Endothelial cell of hepatic sinusoid (primary cell): Measurements from ENCODE around the gene SHANK2.
"Not testable (repeated sequence)": the region's sequence is repeated elsewhere in the genome, so short reads cannot be mapped to it uniquely, and the experiment has no call there.

Experiments used
- in situ Hi-C: cut with HindIII; loops from 2 replicates; pipeline ENCODE4 v1.10.0; 2017; ENCODE audit warnings: low sequenced_read_pairs

SHANK2 gene

DNA sequence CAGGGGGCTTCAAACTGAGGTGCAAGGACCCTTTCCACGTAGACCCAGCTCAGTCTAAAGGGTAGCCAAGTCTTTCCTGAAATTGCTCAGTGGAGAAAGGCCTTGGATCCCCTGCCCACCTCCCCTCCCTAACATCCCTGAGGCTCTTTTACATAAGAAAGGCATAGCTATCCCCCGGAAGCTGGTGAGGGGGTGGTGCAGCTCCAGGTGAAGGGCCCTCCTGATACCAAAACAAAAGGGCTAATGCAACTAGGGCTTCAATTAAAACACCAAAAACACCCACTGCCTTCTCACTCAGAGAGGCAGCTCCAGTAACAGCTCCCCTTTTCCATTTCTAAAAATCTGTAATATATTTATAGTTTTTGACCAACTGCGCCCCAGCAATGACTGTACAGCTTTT is 5.8 kb downstream of the SHANK2 start:
- in situ Hi-C loops: loop anchor here (5.0 kb wide), 1 partner anchor 34 kb away; no protein-coding TSS in a partner anchor

DNA sequence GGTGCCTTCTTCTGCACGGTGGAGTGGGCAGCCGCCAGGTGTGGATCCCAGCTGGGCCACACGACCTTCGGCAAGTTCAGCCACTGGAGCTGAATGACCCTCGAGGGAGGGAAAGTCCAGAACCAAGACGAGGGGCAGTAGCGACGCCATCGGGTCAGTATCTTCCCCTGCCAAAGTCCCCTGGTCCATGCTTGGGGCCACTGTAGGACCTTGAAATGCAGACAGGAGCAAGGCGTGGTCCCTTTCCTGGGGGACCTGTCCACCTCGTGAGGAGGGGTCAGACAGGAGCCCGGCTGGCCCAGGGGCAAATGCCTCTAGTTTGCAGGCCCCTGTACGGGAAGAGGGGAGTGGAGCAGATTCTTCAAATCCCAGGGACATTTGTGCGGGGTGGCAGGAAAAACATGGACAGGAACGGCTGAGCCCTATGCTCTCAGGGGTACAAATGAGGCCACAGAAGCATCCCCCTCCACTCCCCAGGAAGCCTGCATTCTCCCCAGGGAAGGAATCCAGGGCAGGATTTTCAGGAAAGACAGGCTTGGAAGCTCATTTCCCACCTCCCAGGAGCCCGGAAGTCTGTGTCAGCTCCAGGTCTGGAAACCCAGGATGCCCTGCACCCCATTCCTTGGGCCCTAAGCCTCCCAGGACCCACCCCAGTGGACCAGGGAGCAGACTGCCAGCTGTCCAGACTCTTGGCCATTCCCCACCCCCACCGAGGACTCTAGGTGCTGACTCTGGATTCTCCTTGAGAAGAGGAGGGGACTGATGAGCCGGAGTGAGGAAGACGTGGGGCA is 6.6 kb downstream of the SHANK2 start:
- in situ Hi-C loops: loop anchor here (5.0 kb wide), 1 partner anchor 33 kb away; no protein-coding TSS in a partner anchor

- in situ Hi-C loops: no loop called here
These were observed 8.1 kb downstream of the SHANK2 start for GRCh38 chr11:71244116-71244810.

DNA sequence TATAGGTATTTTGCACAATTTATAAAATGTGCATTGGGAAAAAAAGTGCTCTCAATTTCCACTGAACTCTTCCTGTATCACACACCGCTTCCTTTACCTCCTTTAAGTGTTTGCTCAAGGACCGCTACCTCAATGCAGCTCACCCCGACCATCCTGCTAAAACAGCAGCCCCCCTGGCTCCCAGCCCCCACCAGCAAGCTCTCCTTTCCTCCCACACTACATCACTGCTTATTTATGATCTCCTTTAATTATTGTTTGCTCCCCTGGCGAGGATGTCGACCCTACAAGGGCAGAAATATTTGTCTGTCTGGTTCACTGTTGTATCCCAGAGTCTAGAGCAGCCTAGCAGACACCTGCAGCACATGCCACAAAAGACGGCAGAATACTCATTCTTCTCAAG is 10.0 kb downstream of the SHANK2 start:
- in situ Hi-C loops: no loop called here

DNA sequence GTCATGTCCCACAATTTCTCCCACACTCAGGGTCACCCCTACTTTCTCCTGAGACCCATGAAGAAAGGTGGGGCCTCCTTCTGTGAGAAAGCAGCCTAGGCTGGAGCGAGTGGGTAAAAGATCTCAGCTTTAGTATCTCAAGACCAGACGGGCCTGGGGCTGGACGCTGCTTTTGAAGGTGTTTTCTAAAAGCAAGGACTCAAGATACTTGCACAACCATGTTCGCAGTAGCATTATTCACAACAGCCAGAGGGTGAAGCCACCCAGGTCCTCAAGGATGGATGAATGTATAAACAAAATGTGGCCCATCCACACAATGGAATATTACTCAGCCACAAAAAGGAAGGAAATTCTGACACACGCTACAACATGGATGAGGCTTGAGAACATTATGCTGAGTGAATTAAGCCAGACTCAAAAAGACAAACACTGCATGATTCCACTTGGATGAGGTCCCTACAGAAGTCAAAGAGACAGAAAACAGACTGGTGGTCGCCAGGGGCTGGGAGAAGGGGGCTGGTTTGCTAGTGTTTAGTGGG is 10.6 kb downstream of the SHANK2 start:
- in situ Hi-C loops: no loop called here

GRCh38 chr11:71240865-71241691 is 11.3 kb downstream of the SHANK2 start:
- in situ Hi-C loops: no loop called here

- in situ Hi-C loops: no loop called here
These were observed 12.2 kb downstream of the SHANK2 start for GRCh38 chr11:71240061-71240690.

DNA sequence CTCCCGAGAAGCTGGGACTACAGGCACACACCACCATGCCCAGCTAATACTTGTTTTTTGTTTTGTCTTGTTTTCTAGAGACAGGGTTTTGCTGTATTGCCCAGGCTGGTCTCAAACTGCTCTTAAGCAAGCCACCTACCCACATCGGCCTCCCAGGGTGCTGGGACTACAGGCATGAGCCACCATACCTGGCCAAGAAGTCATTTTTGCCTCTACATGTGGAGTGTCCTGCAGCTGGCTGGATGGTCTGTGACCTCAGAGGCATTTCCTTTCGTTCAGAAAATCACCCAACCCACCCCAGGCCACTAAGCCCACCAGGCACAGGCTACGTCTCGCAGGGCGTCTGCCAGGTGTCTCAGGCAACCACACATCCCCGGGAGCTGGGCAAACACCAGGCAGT is 12.8 kb downstream of the SHANK2 start:
- in situ Hi-C loops: no loop called here

GRCh38 chr11:71238941-71239340 is 13.4 kb downstream of the SHANK2 start:
- in situ Hi-C loops: no loop called here

DNA sequence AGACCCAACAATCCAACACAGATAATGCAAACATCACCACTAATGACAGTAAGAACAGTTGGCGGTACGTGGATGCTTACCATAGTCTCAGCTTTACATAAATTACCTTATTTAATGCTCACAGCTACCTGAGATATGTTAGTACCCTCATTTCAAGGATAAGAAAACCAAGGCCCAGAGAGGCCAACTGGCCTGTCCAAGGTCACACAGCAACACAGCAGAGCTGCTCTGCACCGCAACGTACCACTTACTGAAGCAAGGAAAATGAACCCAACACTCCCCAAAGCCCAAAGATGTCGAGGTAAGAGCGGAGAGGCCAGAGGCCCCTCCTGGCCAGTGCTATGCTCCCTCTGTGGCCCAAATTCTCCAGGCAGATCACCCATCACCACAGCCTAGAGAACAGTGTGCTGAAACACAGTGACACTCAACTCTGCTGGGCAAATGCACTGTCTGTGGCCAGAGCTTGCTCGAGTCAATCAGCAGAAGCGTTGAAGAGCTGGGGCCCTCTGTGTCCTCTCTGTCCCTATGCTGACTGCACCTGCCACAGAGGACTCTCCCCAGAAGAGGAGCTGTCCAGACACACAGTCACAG is 14.0 kb downstream of the SHANK2 start:
- in situ Hi-C loops: no loop called here

DNA sequence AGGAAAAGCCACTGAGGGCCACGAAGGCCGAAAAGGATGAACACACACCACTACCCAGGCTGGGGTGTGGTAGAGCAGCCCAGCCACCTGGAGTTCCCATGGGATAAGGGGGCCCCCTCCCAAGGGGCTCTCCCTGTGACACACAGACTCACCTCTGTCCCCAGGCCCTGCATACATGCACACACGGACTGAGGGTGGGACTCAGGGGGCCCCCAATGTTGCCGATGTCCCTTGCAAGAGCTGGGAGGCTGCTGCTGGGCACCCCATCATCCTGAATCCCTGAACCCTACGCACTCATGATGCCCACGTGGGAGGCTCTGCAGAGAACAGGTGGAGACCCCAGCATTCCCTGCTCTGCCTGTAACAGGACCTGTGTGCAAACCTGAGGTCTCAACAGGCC is 14.5 kb downstream of the SHANK2 start:
- in situ Hi-C loops: no loop called here

DNA sequence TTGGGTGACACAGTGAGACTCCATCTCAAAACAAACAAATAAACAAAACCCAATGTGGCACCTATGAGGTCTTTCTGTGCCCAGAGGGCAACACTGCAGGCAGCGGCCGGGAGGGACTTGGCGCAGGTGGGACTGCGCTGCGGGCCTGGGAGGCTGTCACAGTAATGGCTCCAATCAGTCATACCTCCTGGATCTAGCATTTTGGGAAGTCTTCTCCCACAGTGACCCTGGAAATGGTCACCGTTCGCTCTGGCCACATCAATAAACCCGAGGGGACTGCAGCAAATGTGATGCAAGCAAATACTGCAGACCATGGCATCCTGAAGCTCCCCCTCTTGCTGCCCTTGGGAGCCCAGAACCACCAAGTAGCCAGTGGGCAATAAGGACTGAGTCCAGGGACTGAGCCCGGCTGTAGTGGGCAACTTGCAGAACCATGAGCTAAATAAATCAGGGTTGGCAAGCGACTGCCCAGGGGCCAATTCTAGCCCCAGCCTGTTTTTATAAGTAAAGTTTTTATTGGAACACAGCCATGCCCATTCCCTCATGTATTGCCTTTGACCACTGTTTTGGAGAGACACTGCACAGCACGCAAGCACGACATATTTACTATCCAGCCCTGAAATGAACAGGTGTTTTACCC is 15.4 kb downstream of the SHANK2 start:
- in situ Hi-C loops: no loop called here

DNA sequence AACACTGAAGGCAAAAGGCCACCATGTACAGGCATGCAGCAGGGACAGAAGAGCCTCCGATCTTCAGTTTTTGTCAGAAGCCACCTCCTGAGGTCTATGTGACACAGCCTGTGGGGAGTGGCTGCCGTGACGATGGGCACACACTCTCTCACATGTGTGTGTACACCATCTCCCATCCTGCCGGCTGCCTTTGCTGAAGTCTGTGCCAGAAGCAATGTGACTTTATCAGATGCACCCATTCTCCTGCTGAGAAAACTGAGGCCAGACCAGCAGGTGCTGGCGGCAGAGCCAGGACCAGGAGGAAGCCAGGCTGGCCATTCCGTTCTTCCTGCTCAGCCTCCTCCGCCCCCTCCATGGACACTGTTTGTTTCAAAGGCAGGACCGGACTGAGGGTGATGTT is 16.7 kb downstream of the SHANK2 start:
- in situ Hi-C loops: no loop called here

GRCh38 chr11:71233896-71234852 is 18.2 kb downstream of the SHANK2 start:
- in situ Hi-C loops: not testable (repeated sequence)

- in situ Hi-C loops: no loop called here
These were observed 20.0 kb downstream of the SHANK2 start for GRCh38 chr11:71232364-71232763.

- in situ Hi-C loops: no loop called here
These were observed 23.4 kb downstream of the SHANK2 start for GRCh38 chr11:71228961-71229360.

DNA sequence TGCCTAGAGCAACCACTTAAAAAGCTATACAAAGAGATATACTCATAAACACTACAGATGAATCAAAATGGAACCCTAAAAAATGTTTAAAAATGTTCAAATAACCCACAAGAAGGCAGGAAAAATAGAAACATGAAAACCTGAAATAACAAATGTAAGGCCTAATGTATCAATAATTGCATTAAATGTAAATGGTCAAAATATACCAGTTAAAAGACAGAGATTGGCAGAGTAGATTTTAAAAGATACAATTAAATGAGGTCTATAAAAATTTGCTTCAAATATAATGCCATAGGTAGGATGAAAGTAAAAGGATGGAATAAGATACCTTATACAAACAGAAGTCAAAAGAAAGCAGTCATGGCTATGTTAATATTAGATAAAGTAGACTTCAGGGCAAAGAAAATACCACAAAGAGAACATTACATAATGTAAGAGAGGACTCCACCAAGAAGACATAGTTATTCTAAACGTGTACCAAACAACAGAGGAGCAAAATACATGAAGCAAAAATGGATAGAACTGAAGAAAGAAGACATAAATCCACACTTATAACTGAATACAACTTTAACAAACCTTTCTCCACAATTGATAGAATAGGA is 25.2 kb downstream of the SHANK2 start:
- in situ Hi-C loops: no loop called here
